Stimulated activated CD4-positive, alpha-beta T cell treated with anti-CD3 and anti-CD28 coated beads, Interleukin-1b, Interleukin-23, amount 100 ng/mL, for 4 hours (primary cell): ENCODE measurements around the gene SLC13A1.
"Not testable (repeated sequence)": the region's sequence is repeated elsewhere in the genome, so short reads cannot be mapped to it uniquely, and the experiment has no call there.

Source experiments
- DNase-seq, 2 donors: peaks; one replicate each; pipeline ENCODE4 v3.0.0-alpha.2; 2020; ENCODE audit warnings: low read depth in 2 of 2

Gene SLC13A1, protein sequence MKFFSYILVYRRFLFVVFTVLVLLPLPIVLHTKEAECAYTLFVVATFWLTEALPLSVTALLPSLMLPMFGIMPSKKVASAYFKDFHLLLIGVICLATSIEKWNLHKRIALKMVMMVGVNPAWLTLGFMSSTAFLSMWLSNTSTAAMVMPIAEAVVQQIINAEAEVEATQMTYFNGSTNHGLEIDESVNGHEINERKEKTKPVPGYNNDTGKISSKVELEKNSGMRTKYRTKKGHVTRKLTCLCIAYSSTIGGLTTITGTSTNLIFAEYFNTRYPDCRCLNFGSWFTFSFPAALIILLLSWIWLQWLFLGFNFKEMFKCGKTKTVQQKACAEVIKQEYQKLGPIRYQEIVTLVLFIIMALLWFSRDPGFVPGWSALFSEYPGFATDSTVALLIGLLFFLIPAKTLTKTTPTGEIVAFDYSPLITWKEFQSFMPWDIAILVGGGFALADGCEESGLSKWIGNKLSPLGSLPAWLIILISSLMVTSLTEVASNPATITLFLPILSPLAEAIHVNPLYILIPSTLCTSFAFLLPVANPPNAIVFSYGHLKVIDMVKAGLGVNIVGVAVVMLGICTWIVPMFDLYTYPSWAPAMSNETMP

DNA sequence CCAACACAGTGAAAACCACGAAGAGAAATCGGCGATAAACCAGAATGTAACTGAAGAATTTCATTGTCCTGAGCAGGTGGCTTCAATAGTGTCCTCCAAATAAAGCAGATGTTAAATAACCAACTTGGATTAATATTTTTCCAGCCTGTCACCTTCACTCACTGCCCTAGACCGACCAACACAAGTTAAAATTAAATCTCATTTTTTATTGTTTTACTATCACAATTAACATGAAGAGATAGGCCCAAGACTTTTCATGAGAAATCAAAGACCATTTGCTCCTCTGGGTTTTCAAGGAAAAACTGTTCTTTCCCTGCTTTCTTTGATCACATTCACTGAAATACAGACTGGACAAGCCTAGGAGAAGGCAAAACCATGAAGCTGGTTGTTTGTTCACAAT lies at the start of gene SLC13A1:
TSS of gene SLC13A1 (minus strand) at position 87 of the 400 bp plus-strand sequence. CDS start at position 64, 23 bp downstream.
- no peak for DNase-seq

DNA sequence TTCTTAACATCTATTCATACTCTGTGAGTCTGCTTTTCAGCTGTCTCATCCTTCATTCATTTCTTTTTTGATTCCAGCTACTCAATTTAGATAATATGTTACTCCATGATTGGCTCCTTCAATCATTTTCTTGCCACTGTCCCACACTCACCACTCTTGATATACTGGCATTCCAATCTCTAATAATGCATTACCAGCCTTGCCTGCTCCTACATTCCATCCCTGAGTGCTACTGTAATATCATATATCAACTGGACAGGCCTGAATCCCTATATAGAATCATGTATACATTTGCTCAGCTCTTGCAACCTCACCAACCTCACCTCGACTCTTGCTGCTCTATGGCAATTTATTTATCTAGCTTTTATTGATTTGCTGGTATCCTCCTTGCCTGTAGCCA lies 45.0 kb upstream of the SLC13A1 start:
- DNase-seq = no peak

DNA sequence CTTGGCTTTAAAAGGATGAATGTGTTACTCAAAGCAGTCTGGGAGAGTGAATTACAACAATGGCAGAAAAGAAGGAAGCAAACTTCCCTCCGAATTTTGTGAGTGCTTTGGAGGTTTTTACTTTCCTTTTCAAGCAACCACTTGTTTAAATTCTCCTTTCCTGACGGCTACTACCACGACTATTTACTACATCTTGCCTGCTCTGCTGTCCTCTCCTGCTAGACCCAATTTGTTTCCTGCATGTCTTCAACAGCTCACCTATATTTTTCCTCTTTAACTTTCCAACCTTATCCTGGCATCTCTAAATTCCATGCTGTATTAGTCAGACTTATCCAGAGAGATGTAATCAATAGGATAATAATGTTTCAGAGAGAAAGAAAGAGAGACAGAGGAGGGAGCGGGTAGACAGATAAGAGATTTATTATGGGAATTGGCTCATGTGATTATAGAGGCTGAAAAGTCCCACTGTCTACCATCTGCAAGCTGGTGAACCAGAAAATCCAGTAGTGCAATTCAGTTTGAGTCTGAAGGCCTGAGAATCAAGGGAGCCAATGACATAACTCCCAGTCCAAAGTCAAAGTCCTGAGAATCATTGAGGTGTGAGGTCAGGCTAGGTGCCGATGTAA lies 42.8 kb upstream of the SLC13A1 start:
- DNase-seq = no peak

DNA sequence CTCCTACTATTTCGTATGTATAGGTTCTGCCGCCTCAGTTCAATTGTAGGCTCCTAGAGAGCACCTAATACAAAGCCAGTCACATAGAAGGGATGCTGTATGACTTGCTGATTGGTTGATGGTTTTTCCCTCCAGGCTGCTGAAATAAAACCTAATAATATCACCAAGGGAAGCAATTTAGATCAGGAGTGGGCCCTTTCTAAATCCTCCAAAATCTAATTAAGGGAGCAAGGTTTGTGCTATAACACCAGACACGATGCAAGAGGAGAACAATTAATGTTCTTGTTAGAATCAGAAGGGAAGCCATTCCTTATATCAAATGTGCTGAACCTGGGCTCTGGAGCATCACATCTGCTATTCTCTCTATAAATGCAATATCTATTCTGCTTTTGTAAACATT lies 42.0 kb upstream of the SLC13A1 start:
- DNase-seq = no peak

DNA sequence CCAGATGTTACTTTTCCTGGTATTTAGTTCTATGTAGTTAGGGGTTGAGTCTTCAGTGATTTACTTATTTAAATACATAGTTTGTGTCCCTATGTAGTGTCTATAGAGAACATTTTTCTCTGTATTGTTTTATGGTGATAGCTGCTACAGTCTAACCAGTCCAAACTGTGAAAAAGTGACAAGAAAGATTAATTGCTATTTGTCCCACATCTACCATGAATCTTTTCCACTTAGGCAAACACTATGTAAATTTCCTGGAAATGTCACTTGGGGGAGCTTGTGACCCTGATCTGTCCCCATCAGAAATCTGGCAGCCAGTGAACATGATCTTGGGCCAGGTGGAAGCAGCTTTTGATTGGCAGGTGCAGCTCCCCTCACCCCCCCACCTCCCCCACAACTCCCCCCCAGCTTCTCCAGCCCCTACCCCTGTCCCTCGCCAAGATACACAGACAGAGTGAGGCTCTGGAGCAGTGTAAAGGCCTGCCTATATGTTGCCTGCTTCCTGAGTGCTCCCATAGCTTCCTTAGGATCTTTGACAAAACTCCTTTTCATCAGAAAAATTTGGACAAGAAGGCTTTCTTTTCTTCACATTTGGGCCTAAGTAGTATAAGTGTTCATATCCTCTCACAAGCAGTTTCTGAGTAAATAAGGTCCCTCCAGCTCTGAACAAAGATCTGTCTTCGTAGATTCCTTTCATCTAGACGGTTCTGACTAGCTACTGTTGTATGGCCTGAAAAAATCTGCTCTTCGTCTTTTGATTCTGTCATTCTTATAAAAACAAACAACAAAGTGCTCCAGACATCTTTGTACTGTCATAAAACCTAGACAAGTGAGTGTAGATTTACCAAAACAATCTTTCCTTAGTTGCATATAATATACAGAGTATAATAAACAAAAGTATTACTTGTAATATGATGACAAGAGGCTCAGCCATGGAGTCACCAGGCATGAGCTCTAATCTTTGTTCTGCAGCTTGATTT lies 31.5 kb upstream of the SLC13A1 start:
- DNase-seq = no peak

DNA sequence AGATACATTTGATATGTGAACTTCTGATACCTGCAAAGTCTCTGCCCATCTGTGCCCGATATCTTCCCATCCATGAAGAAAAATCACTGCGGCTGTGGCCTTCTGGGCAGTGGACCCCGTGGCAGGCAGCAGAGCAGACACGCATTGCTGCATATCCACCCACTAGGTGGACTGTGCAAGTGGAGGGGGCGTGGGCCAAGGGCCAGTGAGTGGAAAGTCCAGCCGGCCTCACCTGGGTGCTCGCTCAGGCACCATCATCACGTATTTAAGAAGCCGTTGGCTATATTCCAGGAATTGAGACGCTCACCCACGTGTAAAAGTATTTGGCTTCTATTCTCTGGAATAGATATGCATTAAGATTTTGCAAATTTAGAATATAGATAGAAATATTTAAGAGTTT lies 30.8 kb upstream of the SLC13A1 start:
- DNase-seq = no peak

DNA sequence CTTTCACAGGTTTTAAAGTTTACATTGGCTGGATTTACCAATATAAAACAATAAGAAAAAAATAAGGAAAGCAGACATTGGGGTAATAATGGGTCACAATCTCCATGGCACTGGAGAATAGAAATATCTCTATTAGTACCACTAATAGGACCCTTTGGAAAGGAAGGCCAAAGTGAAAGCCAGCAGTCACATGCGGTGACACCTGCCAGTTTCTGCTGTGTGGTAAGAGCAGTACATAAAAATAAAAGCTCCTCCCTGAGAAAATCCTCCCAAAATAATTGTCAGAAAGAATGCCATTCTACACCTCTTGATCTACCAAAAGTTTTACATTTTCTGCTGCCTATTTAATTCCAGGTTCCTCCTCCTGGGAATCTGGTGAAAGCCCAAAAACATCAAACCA lies 30.4 kb upstream of the SLC13A1 start:
- no peak for DNase-seq

DNA sequence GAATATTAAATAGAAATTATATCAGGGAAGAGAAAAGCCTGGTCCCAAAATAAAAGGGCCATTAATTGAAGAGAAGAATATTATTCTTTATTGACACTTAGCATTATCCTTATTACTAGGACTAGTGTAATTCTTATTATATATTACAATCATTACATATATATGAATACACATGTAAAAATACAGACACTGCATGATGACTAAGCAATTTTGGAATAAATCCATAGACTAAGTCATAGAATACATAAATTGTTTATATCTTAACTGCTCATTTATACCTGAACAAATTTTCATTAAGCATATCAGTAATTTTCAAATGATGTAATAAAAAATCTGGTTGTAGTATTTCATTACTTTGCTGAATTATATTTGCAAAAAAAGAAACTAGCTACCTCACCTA lies 29.7 kb upstream of the SLC13A1 start:
- no peak for DNase-seq

DNA sequence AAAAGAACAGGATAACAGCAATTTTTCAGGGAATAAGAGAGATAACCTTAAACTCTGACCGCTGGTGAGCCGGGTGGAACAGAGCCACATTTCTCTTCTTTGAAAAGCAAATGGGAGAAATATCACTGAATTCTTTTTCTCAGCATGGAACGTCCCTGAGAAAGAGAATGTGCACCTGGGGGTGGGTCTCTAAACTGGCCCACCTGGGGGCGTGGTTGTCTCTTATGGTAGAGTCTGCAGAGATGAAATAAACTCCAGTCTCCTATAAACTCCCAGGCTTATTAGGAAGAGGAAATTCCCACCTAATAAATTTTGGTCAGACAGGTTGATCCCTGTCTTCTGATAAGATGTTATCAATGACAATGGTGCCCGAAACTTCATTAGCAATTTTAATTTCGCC lies 27.9 kb upstream of the SLC13A1 start:
- DNase-seq = not testable (repeated sequence)

DNA sequence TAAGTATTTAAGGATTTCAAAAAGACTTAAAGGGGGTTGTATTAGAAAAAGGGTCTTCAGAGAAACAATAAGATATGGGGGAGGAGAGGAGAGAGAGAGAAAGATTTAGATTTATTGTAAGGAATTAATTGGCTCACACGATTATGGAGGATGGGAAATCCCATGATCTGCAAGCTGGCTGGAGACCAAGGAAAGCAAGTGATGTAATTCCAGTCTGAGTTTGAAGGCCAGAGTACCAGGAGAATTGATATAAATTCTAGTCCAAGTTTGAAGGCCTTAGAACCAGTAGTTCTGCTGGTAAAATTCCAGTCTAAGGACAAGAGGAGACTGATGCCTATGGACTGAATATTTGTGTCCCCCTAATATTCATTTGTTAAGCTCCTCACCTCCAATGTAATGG lies 20.6 kb upstream of the SLC13A1 start:
- DNase-seq = no peak

DNA sequence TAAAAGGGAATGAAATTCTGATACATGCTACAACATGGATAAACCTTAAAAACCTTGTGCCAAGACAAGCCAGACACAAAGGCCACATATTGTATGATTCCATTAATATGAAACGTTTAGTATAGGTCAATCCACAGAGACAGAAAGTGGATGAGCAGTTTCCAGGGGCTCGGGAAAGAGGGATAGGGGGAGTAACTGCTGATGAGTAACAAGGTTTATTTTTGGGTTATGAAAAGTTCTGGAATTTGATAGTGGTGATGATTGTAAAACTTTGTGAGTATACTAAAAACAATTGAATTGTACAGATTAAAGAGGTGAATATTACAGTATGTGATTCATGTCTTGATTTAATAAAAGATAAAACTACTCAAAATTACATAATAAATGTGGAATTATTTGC lies 19.1 kb upstream of the SLC13A1 start:
- no peak for DNase-seq

DNA sequence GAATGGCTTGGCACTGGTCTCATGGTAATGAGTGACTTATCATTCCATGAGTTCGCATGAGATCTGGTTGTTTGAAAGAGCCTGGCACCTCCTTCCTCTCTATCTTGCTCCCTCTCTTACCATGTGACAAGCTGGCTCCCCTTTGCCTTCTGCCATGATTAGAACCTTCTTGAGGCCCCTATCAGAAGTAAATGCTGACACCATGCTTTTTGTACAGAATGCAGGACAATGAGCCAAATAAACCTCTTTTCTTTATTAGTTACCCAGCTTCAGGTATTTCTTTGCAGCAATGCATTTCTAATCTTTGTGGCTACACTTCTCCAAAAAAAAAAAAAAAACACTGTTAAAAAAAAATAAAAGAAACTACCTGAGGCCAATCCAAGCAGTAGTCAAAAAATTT lies 17.1 kb upstream of the SLC13A1 start:
- DNase-seq = no peak

DNA sequence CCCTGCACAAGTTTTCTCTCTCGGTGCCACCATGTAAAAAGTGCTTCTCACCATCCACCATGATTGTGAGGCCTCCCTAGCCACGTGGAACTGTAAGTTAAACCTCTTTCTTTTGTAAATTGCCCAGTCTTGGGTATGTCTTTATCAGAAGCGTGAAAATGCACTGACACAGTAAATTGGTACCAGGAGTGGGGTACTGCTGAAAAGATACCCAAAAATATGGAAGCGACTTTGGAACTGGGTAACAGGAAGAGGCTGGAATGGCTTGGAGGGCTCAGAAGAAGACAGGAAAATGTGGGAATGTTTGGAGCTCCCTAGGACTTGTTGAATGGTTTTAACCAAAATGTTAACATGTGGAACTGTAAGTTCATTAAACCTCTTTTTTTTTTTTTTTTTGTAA lies 15.6 kb upstream of the SLC13A1 start:
- no peak for DNase-seq

DNA sequence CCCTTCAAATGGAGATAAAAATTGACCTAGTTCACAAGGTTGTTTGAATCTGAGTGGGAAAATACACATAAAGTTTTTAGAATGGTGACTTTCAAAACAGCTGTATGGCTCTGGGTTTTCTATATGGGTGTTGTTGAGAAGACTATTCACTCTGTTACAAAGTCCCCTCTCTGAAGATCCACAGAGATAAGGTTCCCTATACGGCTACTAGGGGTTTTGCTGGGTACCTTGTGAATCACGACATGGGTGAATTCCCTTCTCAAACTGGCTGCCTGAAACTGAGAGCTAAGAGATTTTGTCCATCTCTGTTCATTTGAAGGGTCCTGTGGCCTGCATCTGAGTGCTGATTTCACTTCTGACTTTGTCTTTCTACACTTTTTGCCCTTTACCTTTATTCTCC lies 11.8 kb upstream of the SLC13A1 start:
- no peak for DNase-seq

DNA sequence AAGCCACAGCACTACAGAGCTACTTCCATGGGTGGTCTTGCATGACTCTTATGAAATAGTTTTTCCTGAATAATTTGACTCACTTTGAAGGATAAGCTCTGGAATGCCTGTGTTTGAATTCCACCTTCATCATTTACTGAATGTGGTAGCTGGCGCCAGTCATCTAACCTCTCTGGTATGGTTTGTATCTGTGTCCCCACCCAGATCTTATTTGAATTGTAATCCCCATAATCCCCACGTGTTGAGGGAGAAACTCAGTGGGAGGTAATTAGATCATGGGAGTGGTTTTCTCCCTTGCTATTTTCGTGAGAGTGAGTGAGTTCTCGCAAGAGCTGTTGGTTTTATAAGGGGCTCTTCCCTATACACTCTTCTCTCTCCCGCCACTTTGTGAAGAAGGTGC lies 11.2 kb upstream of the SLC13A1 start:
- DNase-seq = no peak

DNA sequence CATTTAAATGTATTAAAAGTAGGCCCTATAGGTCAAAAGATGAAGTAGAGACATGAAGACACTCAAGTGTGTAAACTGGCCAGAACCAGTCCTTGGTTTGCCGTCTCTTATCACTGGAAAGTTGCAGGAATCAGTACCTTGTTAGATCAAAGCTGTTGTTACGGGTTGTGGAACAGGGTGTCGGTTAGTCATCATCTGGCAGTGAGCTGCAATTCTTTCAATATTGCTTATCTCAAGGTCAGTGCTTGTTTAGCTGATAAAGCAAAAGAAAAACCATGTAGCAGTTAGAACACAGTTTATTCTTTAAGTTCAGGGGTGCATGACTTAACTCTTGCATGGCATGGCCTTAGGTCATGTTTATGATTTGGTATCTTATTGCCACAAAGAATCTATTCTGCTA lies 10.0 kb upstream of the SLC13A1 start:
- no peak for DNase-seq

DNA sequence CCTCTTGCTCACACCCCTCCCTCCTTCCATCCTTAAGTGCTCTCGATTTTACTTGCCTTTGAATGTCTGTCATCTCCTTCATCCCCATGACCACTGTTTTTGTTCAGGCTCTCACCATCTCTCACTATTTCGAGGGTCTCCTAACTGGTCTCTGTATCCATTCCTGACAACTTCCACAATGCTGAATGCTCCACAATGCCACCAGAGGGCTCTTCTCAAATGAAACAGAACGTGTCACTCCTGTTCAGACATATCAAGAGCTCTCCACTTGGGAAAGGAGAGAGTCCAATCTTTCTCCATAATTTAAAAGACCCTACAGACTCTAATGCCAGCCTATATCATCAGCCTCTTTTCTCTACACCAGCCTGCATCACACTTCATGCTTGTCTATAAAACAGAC lies 9.0 kb upstream of the SLC13A1 start:
- no peak for DNase-seq

DNA sequence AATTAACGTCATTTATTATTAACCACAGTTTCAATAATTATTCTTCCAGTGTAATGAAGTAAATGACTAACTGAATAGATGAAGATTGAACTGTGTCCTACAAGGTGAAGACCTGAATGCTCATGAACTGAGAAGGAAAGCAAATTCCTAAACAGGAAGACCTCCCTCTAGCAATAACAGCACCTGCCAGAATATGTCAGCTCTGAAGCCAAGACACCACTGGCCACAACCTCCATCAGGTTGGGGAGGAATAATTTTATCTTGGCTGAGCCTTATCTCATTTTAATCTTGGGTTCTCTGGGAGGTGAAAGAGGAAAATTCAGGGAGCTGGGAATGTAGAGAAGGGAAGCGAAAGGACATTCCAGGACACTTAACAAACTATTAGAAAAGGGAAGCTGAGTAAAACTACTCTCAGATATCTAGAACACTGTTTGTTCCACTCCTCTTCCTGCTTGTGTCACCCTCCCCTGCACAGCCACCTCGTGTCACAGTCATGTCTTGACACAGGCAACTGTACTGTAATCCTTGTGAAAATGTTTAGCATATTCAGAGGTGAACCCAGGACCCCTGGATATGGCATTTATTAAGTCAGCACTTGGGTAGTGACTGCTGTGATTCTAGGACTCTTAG lies 4.6 kb upstream of the SLC13A1 start:
- no peak for DNase-seq

DNA sequence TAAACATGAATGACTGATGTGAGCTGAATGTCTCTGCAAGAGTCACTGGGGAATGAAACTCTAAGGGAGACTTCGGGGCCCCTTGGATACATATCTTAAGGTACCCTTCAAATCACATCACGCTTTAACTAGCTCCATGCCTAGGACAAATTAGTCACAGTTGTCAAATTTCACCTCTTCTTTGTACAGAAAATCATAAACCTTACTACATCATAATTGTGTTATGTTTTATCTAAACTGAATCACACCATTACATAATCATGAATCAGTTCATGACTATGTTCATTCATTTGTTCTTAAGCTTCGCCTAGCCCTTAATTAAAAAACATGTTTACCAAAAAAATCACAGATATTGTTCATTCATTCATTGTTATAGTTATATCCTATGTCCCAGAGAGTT lies 2.1 kb upstream of the SLC13A1 start:
- DNase-seq = no peak

DNA sequence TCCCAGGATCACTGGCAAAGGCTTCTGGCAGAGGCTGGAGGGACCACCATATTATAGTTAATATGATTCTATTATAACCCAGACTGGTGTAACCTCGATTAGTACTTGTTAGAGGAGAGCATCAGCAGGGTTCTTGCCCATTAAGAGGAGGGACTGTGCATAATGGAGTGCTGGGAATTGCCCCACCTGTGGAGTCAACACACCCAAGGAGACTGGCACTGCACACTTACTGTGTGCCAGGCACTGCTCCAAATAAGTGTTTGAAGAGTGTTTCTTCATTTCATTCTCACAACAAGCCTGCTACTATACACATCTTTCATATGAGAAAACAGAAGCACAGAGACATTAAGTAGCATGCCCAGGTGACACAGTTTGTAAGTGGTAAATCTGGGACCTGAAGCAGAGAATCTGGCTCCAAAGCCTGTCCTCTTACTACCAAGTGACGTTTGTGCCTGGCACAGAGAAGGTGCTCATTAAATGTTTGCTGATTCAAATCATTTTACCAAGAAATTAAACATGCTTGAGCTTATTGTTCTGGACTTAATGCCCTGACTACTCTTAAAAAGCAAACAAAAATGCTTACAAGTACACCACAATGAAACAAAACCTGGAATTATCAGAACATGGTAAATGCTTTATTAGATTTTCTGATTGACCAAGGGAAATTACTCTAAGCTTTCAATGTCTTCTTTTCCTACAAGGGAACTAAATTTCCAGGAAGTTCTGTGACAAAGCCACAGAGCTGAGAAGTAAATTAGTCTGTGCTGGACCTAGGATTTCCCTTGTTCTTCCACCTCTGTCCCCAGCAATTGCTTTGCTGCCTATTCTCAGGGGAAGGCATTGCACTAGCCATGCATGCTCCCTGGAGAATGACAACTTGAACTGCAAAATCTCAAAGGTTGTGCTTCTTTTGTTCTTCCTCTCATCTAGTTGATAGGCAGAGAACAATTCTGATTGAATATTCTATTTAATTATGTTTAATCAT lies 809 bp downstream of the SLC13A1 start:
- DNase-seq = no peak
